ENCODE measurements around the gene SPINK4.

SPINK4 gene

DNA sequence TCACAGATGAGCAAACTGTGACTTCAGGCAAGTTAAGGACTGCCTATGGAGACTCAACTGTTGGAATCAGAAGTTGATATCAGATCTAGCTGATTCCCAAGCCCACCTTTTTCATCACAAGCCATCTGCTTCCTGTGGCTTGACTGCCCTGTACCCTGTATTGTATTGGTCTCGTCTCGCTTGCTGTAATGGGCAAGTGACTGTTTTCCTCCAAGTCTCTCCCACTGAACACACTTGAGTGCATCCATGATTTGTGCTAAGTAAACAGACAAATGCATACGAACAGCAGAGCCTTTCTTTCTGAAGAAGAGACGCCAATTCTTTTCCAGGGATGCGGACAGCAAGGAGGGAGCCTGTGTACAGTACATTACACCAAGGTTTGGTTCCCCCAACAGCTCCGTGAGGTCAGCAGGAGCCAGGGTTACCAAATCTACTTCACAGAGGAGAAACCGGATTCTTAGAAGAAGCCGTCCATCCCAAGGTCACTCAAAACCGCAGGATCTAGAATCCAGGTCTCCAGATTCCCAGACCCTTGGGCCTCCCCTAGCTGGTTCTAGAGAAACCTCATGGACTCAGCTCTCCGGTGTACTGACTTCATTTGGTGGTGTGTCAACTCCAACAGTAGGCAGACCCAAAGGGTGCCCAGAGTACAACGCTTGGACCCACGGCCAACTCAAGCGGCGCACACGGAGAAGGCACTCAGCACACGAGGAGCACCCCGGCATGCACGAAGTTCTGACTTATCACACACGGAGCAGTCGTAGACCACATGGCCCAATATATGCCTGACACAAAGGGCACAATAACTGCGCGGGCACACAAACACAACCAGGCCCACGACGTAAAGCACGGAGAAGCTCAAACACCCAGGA is 23.4 kb downstream of the SPINK4 start:
- DNase-seq: peak; percentile 22

DNA sequence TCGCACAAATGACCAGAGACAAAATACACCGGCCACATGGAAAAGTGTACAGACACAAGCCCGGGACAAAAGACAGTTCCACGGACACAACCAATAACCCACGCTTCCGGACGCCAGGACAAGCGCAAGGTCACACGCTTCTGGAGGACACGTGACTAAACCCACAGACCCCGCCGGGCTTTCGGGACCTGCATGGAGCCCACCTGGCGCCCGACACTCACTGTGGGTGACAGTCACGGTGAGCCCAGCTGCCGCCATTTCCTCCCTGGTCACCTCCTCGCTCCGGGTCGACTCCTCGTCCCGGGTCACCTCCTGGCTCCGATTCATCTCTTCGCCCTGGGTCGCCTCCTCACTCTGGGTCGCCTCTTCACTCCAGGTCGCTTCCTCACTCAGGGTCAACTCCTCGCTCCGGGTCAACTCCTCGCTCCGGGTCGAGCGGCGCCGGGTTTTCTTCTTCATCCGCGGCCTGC is 24.1 kb downstream of the SPINK4 start:
- peak; percentile 31 for DNase-seq

DNA sequence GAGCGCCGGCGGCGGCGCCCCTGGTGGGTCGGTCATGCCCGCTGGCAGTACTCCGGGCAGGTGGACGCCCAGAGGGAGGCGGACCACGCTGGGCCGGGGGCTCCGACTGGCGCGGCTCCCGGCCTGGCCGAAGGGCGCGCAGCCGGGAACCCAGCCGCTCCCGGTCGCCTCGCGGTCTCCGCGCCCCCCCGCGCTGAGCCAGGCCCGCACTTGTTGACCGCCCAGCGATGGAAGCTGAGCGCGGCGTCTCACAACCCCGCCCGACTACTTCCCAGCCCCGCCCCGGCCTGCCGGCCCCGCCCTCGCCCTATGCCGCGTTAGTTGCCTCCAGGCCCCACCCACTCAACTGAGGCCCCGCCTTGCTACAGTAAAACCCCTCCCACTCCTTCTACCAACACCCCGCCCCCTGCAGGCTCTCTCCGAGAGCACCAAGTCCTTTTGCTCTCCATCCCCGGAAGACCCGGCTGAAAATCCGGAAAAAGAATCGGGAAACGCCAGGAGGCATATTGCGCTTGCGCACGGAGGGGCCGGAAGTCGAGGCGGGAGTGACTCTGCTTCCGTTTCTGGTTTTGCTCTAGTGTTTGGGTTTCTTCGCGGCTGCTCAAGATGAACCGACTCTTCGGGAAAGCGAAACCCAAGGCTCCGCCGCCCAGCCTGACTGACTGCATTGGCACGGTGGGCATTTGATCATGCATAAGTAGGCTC is 24.7 kb downstream of the SPINK4 start, which contains the start of the genes BAG1 and CHMP5:
BAG1 (minus strand) TSS at position 236 of the 705 bp plus-strand sequence.
CHMP5 (plus strand) TSS at position 577 of the 705 bp plus-strand sequence; CDS start at position 607, 30 bp downstream.
- DNase-seq: peak; percentile 100

DNA sequence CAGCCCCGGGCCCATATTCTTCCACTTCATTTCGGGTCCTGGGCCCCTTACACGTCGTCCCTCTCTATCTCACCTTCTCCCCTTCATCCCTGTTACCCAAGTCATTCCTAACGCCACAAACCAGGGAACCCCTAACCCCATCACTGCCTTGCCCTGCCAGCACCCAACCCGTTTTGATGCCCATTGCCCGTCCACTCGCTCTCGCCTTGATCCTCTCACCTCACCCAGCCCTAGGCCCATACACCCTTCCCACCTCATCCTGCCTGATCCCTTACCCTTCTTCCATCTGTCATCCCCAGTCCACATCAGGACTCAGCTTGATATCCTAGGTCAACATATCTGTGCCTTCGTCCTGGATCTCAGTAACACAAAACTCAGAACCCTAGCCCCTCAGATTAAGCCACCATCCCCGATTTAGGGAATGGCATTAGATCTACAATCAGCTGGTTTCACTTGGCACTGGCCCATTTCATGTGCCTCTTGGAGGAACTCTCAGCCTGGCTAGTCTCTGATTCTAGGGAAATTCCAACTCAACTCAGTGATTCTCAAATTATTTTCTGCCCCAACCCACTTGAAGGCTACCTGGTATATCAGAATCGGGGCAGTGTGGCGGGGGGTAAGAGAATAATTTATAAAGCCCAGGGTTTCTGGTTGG is 25.4 kb downstream of the SPINK4 start:
- no peak for DNase-seq

DNA sequence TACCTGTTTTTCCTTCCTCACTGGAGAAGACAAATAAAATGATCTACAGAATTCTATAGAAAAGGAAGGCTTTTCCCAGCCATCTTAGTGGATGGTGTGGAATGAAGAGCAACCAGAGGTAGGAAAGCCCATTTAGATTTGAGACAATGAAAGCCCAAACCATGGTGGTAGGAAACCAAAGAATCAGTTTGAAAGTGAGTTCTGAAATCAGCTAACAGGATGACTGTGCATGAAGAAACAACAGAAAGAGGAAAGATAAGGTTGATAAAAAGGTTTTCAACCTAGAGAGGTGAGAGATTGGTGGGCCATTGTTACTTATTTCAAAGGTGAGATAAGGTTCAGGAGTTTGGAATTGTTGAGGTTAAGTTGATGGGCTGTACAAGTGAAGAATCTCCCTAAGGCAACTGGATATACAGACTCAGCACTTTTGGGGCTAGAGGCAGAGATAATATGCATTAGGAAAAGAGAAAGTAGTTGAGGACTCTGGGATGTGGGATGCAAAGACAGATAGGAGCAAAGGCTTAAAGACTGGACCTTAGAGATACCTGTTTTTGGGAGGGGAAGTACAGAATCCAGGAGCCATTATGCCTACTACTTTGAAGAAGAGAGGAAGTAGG is 27.3 kb downstream of the SPINK4 start:
- DNase-seq: no peak

DNA sequence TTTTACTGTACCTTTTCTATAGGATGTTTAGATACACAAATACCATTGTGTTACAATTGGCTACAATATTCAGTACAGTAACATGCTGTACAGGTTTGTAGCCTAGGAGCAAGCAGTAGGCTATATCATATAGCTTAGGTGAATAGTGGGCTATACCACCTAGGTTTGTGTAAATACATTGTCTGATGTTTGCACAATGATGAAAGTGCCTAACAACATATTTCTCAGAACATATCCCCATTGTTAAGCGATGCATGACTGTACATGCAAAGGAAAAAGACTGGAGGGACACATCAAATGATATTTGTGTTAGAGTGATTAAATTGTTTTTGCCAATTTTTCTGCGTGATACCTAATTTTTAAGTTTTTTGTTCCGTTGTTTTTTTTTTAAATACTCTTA is 30.2 kb downstream of the SPINK4 start:
- no peak for DNase-seq

DNA sequence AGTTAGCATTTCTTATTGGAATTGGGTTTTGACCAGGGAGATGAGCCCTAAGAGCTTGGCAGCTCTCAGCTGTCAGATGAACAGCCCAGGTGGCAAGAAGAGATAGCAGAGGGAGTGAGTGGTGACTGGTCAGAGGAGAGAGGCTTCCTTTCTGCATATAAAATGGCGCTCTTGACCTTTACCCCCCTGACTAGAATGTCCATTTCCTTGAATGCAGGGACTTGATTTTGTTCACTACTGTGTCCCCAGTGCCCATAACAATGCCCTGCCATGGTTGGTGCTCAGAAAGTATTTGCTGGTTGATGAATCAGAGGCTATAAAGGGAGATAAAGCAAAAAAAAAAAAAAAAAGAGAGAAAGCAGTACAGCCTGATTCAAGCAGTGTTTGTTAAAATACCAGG is 32.1 kb downstream of the SPINK4 start:
- no peak for DNase-seq

DNA sequence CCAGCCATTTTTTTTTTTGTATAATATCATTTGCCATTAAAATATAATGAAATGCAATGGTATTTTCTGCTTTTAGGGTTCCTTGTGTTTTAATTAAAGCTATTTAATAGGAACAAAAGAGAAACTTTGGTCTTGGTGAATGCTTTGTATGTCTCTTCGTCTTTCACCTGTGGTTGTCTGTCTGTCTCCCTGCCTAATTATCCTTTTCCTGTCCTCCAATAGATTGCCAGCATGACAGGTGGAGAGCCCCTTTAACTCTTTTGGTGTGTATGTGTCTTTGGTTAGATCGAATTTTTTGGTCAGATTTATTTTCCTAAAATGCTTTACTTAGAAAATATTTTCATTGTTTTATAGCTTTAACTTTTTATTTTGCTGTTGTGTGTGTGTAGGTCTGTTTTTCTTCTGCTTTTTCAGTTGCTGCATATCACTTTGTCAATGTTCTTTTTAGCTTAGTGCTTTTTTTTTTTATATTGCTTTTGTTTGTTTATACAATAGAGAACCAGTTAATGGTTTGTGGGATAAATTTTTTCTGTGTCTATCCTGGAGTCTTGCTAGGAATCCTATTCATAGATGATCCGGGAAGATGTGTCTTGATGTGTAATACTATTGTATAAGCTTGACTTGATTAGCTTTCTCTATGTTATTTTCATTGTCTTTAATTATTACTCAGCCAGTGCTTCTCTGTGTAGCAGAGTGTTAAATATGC is 33.5 kb downstream of the SPINK4 start:
- no peak for DNase-seq

DNA sequence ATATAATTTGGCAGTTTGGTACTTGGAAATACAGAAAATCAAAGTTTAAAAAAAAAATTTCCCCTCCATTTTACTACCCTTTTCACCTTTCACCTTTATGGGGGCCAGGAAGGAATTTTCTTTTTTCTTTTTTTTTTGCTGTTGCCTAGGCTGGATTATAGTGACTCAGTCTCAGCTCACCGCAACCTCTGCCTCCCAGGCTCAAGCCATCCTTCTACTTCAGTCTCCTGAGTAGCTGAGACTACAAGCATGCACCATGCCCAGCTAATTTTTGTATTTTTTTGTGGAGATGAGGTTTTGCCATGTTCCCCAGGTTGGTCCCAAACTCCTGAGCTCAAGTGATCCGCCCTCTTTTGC is 34.0 kb downstream of the SPINK4 start:
- no peak for DNase-seq

DNA sequence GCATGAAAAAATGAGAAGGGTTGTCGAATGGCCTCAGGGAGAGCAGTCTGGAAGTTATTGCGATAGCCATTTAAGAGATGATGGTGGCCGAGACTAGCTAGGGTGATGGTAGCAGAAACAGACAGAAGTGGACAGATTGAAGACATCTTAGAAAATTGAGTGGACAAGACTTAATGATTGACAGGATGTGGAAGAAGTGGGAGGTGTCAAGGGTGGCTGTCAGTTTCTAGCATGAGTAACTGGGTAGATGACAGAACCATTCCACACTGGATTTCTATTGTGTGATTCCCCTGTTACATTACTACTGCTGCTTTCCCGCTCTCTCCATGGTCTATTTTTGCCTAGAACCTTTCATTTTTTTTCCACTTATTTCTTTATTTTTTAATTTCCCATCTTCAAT is 37.5 kb downstream of the SPINK4 start:
- DNase-seq: no peak

DNA sequence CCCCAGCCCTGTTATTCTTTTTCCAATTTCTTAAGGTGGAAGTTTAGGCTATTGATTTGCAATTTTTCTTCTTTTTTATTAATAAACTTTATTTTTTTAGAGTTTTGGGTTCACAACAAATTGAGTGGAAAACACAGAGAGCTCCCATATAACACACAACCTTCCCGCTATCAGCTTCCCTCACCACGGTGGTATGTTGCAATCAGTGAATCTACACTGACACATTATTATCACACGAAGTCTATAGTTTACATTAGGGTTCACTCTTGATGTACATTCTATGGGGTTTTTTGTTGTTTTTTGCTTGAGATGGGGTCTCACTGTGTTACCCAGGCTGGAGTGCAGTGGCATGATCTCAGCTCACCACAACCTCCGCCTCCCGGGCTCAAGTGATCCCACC is 45.5 kb downstream of the SPINK4 start:
- no peak for DNase-seq

DNA sequence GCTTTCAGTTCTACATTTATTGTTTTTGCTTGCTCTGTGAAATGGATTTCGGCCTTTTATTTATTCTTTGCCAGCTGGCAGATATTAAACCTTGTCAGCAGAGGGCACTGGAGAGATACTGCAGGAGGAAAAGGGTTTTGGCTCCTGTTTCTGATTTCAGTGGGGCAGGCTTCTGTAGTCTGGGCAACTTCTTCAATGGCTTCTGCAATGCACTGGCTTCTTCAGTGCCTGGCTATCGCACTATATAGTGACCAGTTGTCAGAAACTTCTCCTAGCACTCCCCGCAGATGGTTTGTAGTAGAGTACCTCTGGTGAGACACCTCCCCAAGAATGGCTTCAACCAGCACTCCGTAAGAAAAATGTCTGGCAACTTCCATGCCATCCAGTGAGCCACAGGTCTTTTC is 47.1 kb downstream of the SPINK4 start:
- DNase-seq: peak; percentile 57

DNA sequence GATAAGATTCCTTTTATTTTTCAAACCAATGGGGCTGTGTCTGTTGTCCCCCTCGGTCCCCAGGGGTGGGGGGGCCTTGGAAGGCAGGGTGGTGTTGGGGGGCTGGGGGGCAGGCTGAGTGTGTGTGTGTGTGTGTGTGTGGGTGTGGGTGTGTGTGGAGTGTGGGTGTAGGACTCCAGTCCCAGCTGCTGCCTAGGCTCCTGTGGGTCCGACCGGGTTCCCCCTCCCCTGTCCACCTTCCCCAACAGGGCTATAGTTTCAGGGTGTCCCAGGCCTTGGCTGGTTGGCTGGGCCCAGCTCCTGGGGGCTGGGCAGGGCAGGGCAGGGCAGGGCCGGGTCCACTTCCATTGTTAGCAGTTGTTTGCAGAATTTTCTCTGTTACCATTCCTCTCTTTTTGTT is 48.3 kb downstream of the SPINK4 start:
- DNase-seq: no peak

DNA sequence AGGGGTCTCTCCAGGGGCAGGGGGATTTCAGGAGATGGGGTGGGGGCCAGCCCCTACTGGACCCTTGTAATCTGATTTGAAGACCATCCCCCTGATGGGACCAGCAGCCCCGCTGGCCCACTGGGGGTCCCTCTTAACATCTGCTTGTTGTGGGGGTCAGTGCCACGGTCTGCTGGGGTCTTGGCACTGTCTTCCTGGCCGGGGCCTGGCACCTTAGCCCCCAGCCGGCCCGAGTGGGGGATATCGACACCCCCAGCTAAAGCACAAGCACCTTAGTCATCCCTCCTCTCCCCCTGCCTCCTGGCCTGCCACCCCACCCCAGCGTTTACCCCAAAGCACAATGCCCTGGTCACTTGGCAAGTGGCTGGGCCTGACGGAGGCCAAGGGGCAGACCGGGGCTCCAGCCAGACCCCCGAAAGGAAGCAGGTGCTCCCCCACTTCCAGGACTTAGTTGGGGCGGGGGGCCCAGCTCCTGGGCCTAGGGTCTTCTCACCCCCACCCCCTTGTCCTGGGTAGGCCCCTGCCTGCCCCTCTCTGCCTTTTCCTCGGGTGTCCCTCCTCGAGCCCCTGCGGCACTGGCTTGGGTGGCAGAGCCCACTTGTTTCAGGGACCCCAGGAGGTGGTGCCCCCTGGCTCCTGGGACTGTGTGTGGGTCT is 49.0 kb downstream of the SPINK4 start:
- peak; percentile 1 for DNase-seq

DNA sequence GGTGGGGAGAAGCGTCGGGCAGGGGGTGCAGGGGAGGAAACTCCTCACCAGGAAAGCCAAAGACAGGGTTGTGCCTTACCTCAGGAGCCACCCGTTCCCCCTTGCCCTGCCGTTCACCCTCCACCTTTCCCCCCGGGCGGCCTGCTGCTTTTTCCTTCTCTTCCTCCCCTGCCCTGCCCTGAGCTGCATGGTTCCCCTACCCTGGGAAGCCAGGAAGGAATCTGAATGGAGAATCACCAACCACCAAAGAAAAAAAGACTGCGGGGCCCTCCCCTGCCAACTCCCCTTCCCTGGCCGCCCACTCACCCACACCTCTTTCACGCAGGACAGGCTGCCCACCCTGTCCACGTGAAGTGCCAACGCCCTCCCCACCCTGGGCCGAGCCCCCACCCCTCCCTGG is 49.5 kb downstream of the SPINK4 start:
- DNase-seq: peak; percentile 21

DNA sequence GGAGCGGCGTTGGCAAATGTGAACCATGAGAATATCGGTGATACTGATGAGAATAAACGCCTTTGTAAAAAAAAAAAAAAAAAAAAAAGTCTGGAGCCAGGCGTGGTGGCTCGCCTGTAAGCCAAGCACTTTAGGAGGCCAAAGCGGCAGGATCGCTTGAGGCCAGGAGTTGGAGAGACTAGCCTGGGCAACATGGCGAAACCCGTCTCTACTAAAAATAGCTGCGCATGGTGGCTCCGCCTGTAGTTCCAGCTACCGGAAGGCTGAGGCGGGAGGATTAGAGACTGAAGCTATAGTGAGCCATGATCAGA is 49.9 kb downstream of the SPINK4 start:
- no peak for DNase-seq

DNA sequence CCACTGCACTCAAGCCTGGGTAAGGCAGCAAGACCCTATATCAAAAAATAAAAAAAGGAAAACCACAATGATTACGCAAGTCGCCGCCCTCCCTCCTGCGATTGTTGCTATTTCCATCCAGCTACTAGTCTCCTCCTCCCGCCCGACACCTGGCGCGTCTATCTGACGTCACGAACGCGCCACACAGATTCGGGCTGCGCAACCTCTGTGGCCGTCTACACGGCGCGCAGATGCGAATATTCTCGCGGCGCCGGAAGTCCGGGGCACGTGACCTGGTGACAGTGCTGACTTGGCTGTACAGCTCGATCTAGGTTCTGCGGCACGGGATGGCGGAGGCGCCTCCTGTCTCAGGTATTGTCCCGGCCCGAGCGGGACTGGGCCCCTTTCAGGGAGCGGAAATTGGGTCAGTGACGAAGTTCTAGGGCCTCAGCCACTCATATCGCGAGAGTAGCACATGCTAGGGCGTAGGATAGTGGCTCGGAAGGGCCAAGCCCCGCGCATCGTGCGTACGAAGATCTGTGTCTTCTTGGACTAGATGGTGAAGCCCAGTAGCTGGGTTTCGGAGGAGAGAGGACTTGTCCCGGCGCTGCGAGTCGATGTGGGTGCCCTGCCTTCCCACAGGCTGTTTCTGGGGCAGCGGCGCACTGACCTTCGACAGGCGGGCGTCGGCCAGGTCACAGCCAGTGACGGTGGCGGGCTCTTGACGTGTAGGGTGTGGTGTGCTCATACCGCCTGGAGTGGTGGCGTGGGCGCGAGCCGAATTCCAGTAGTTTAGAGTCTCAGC is 50.5 kb downstream of the SPINK4 start, which contains the start of gene NFX1:
NFX1 (plus strand) TSS at position 270 of the 784 bp plus-strand sequence; CDS start at position 327, 57 bp downstream.
- DNase-seq: peak; percentile 98

DNA sequence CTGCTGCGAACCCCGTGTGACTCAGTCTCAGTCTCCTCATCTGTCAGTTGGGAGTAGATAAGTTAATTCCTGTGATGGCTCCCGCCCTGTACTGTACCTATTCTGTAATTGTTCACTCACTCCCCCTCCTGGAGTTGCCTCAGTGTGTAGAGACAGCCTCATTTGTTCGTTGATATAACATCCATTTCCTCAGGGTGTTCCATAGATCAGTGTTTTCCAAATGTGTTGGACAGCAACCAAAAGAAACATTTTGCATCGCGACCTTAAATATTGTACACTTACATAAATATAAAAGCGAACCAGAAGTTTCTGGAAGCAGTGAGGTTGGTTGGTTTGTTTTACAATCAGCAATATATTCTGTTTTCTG is 51.0 kb downstream of the SPINK4 start:
- DNase-seq: no peak

DNA sequence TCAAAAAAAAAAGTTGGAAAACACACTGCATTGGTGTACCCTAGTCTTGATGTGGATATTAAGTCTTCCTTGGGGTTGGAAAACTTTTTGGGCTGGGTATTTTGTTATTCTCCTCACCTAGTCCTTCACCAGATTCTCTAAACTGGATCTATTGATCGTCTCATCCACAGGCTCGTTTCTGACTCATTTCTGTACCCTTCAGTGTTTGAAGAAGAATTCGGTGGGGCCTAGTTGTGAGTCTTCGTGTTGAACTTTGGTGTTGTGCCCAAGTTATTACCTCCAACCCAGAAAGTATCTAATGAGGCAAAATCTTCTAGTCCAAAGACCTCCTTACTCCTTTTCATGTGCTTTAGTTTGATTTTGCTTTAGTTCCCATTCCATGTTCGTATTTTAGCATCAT is 51.9 kb downstream of the SPINK4 start:
- no peak for DNase-seq

DNA sequence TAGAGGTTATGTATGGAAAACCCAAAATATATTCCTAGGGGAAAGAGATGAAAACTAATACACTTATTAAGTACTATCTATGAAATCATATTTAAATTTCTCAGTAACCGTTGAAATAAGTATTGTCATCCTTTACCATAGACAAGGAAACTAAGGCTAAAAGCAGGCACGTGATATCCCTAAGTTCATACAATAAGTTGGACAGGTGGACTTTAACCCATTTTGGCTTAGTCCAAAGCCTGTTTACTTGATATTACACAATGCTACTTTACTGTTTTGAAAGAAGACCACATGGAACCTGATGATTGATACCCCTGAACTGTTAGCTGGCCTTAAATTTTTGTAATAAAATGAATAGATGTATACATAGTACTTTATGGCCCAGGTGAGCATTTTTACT is 53.8 kb downstream of the SPINK4 start:
- DNase-seq: no peak

All from CD4-positive, alpha-beta T cell treated with Interleukin-6 for 4 hours (primary cell).